A204.1 (cell line): ENCODE data around the gene FOXL3.
"Not testable (repeated sequence)": the region's sequence is repeated elsewhere in the genome, so short reads cannot be mapped to it uniquely, and the experiment has no call there.

Experiments
- FAIRE-seq: peaks from 2 replicates; lab custom pipeline; 2012; peaks lifted over from hg19 to GRCh38; lab: Jason Lieb, UNC

Gene FOXL3

DNA sequence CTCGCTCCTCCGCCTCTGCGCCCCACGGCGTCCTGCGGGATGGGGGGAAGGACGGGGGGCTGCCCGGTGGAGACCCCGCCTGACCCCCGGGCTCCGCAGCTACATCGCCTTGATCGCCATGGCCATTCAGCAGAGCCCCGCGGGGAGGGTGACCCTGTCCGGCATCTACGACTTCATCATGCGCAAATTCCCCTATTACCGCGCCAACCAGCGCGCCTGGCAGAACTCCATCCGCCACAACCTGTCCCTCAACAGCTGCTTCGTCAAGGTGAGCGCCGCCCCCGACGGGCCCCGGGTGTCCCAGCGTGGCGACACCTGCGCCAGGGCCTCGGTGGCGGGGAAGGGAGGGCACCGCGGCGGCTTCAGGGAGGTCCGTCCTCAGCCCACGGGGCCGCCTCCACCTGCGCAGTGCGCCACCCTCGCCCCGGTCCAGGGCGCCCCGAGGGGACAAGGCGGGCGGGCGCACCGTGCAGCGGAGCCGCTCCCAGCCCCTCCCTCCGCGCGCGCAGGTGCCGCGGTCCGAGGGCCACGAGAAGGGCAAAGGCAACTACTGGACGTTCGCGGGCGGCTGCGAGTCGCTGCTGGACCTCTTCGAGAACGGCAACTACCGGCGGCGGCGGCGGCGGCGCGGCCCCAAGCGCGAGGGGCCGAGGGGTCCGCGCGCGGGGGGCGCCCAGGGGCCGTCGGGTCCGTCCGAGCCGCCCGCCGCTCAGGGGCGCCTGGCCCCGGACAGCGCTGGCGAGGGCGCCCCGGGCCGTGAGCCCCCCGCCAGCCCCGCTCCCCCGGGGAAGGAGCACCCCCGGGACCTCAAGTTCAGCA lies 793 bp downstream of the FOXL3 start:
- no peak for FAIRE-seq

DNA sequence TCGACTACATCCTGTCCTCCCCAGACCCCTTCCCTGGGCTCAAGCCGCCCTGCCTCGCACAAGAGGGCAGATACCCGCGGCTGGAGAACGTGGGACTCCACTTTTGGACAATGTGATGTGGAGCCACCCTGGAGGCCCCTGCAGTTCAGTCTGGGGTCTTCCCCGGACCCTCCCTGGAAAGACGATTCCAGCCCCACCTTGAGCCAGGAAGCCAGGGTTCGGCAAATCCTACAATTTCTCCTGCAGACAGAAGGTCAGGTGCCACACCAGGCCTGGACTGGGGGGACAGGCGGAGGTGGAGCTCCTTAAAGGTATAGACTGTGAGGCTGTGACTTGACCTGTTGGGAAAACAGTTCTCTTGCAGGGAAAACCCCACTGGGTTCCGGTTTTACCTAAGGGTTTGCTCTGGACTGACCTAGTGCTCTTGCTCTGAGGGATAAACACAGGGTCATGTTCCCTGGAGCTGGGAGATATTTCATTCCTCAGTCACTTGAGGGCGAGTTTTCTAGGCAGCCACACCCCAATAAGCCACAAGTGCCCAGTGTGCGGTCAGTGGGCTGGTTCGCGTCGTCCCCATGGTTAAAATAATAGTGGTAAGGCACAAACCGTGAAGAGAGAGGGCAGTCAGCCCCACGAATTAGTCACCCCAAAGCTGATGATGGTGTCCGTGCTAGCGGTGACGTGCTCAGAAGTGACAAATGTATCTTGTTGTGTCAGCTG lies 1.6 kb downstream of the FOXL3 start:
- FAIRE-seq: no peak

DNA sequence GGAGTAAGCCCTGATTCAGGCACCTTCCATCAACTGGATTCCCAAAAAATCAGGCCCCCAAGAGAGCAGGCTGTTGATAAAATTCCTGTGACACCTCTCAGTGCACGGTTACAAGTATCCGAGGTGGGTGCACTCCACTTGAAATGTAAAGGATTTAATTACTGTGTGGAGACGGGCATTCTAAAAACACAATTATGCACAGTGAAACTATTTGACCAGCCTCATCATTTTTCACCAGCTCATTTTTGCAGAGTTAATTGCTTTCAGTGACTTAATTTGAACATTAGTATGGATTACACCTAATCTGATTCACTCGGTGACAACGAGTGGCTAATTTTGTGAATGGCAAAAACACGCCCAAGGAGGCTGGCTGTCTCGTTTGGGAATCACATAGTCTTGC lies 2.3 kb downstream of the FOXL3 start:
- no peak for FAIRE-seq

DNA sequence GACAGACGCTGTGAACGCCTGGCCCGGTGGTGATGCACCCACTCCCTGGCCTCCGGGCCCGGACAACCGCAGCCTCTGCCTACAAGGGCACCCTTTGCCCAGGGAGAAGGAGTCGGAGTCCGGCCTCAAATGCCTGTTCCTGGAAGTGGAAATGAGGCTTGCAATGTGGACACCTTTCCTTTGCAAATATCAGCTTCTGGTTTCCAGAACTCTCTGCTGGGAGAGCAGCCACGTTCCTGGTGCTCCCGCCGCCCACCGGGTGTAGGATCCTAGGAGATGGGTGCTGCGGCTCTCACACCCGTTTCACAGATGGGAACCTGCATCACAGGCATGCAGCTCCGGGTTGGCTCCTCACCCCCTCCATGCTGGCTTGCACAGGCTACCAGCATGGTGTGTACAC lies 2.9 kb downstream of the FOXL3 start:
- no peak for FAIRE-seq

DNA sequence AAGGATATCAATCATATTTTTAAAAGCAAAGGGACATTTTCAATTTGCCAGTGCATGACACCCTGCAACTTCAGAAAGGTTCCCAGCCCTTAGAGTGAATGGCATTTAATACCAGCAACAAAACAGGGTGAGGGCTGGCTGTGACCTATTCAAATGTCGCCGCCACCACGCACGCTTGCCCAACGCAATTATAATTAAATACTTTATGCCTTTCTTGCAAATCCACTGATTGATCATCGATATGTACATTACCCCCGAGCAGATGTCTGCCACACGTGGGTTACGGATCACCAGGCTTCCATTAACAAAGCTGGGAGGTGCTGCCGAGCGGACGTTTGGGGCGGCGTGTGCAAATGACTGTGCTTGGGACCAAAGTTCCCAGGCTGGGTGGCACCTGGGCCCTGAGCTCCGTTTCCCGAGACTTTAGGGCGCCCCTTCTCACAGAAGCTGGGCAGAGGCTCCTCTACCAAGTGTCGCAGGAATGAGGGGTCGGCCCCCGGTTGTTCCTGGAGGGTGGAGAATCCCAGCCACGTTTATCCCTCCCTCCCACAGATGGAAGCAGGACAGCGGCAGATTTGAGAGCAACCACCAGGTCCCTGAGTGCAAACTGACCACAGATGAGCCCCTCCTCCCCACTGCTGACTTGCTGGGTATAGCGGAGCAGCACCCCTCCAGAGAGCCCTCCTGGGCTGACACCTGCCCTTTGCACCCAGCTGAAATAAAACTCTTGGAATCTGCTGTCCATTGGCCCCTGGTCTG lies 3.9 kb downstream of the FOXL3 start:
- no peak for FAIRE-seq

DNA sequence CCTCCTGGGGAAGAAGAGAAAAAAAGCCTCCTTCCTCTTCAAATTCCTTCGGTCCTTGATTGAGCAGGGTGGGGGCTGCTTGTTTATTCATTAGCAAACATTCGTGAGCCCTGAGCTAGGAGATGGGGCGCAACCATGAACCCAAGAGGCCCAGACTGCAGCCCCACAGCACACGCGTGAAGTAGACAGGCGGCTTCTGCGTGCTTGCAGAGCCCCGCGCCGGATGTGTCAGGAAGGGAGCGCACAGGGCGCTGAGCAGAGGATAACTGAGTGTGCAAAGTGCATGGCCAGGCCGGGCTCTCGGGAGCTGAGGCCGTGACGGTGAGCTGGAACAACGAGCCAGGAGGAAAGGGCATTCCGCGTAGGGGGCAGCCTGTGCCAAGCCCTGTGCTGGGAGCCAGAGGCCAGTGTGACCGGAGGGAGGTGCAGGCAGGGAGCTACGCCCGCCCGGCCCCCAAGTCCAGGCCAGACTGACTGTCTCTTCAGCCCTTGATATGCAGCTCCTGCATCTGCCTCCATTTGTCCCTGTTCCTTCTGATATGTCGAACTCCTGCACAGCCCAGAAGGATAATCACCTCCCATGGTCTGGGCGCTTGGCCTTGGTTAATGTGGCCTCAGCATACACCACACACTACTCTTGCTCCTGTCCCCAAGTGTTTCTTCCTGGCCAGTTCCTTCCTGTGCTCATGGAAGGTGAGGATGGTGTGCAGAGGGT lies 4.6 kb downstream of the FOXL3 start:
- no peak for FAIRE-seq

DNA sequence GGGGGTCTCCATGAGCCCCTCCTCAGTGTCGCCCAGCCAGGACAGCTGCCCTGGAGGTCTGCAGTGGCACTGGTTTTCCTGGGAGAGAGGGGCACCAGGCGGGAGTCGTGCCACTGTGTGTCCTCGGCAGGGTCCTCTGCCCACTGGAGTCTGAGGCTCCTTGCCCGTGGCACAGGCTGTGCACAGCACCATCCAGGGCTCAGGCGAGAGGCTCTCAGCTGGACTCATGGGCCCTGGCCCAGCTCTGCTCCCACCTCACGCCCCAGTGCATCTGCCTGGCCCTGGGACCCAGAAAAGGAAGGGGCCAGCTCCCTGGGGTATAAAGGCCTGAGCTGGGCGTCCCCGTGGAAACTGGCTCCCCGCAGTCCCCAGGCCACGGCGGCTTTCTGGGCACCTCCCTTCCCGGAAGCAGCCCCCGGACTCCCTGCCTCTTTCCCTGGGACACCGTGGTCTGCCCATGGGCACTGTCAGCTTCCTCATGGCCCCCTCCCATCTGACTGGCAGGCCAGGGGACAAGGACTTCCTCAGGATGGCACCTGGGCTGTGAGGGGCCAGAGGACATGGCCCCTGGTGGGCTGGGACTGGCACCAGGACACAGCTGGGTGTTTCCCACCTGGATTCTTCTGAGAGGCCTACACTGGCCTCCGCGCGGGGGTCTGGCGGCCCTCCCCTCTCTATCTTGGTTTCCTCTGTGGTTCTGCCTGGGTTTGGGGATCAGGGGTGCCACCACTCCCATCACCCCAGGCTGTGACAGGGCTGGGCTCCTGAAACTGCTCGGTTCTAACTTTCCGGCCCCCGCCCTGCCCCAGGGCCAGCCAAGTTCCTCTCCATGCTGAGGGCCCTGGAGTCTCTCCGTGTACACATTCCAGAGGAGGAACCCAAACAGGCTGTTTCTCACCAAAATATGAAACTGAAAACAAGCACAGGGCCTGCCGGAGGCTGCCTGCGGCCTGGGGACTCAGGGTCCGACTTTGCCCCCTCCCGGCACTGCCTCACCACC lies 5.5 kb downstream of the FOXL3 start:
- no peak for FAIRE-seq

DNA sequence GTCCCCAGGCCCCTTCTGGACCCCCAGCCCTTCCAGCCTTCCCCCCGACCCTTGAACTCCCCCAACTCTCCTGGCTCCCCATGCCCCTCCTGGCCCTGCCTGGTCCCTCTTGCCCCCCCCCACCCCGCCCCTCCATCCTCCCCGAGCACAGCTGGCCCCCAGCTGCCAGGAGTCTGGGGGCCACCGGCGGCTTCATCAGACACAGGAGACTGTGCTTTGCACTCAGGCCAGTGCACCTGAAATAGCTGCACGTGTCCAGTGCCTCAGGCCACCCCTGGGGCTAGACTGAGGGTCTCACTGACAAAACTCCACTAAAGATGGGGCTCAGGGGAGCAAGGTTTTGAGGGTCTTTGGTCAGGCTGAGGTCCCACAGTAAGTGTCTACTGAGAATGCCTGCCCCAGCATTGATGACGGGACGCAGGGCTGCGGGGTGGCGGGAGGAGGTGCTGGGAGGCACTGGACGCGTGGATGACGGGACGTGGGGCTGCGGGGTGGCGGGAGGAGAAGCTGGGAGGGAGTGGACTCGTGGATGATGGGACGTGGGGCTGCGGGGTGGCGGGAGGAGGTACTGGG lies 6.5 kb downstream of the FOXL3 start:
- FAIRE-seq: no peak

DNA sequence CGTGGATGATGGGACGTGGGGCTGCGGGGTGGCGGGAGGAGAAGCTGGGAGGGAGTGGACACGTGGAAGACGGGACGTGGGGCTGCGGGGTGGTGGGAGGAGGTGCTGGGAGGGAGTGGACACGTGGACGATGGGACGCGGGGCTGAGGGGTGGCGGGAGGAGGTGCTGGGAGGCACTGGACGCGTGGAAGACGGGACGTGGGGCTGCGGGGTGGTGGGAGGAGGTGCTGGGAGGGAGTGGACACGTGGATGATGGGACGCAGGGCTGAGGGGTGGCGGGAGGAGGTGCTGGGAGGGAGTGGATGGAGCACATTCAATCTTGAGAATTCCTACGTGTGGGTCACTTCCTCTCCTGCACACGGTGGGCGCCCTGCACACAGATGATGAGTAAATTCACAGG lies 7.2 kb downstream of the FOXL3 start:
- FAIRE-seq: not testable (repeated sequence)

DNA sequence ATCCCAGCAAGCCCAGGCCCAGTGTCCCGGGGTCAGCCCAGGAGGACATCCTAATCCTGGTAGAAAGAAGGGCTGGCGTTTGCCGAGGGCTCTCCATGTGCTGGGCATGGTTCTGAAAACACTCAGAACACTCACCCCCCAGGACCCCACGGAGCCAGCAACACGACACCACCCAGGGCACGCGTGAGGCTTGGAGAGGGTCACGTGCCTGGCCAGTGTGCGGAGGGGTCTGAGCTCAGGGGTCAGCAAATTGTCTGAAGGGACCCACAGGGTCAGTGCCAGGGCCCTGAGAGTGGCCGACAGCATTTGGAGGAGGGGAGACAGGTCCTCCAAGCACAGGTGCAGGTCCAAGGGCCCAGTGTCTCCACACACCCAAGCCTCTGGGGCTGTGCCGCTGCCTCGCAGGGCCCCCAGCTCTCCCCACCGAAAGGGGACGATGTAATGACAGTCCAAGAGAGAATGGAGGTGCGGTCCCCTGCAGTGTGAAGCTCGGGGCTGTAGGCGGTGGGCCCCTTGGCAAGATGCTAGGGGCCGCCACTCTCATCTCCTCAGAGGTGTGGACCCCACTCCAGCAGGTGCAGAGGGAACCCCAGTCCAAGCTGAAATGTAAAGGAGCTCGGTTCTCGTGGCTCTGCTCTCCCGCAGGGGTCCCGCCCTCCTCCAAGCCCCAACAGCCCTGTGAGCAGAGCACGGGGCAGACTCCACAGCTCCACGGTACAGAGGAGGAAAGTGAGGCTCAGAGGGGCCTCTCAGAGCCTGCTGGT lies 7.8 kb downstream of the FOXL3 start:
- FAIRE-seq: no peak

DNA sequence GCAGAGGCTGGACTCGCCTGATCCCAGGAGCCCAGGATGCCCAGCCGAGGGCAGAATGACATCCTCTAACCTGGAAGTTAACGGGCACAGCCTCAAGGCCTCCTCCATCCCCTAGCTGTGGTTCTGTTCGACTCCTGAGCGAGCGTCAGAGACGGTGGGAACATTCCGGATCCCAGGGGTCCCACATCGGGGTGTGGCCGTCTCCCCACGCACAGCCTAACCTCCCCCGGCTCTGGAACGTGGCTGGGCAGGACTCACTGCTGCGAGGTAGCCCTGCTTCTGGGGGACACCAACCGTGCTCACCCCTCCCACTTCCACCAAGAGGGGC lies 8.4 kb downstream of the FOXL3 start:
- FAIRE-seq: no peak

DNA sequence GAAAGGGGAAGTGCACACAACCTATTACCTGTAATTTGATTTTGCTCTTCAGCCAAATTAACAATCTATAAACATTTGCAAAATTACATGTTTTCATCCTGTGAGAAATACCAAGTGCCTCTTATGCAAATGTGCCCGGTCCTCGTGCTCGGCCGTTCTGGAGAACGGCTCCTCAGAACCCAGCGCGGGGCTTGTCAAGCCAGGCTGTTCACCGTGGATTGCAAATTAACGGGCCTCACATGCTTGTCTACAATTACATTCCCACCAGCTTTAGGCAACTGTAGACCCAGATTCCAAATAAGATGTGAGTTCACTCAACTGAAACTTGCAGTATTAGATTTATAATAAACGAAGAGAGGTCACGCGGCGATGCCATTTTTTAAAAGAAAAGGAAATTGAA lies 8.8 kb downstream of the FOXL3 start:
- FAIRE-seq: no peak

DNA sequence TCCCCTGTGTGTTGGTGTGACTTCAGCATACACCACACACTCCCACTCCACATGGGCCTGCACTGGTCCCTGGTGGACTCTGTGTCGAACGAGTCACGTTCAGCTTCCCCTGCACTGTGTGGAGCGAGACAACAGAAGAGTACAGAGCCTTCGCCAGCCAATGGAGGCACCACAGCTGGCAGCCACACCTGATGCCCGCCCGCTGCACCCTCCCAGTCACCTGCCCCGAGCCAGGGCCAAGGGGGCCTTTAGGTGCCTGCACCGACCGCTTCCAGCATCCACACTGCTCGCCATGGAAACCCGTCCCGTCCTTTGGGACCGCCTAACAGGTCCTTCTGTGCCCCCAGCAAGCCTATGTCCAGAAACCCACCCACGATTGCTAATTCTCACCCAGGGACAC lies 9.2 kb downstream of the FOXL3 start:
- FAIRE-seq: no peak

DNA sequence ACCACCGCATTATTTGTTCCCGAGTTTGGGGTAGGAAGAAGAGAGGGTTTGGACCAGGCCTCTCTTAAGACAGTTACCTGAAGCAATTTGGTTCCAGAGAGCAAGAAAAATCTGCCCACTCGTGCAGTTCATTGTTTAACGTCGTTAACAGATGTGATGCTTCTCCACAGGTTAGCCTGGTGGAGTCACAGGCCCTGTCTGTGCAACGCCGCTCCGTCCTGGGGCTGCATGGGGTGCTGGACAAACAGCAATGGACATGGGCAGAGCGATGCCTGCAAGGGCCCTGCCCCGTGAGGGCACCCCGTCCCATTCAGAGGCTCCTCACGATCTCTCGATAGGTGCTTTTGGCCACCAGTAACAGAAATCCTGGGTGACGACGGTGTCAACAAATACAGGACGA lies 9.7 kb downstream of the FOXL3 start:
- FAIRE-seq: no peak

DNA sequence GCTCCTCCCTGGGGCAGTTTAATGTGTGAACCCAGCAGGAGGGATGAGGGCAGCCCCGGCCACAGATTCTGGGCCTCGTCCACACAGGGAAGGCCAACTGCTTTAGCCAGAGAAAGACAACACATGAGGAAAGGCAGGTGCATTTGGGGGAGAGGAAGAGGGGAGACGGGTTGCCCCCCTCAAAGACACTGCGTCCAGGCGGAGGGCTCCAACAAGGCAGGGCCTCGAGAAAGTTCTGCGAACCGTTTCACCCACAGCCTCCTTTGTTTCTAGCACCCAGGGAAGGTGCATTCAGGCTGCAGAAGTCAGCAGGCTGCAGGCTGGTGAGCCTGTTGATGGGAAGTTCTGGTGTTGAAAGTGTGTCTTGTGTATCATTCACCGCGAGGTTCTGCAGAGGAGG lies 10.1 kb downstream of the FOXL3 start:
- FAIRE-seq: no peak

DNA sequence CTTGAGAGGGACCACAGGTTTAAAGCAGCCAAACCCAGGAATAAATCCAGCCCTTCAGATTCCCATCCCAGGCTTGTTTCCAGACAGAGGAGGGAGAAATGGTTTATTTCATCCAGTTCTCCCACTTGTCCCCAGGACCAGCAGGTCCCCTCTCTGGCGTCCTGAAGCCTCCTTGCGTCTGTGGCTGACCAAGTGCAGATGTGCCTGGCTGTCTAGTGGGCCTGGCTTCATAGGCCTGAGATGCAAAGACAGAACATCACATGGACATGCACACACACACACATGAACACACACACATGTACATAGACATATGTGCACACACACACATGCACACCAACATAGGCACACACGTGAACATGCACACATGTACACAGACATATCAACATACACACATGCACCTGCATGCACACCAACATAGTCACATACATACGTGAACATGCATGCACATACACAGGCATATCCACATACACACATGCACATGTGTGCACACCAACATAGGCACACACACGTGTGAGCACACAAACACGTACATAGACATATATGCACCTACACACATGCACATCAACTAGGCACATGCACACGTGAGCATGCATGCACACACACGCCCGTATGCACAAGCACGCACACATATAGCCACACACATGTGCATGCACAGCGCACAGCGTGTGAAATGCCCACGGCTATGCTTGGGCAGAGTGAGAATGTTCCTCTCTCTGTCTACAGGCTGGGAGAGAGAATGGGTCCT lies 10.7 kb downstream of the FOXL3 start:
- no peak for FAIRE-seq

DNA sequence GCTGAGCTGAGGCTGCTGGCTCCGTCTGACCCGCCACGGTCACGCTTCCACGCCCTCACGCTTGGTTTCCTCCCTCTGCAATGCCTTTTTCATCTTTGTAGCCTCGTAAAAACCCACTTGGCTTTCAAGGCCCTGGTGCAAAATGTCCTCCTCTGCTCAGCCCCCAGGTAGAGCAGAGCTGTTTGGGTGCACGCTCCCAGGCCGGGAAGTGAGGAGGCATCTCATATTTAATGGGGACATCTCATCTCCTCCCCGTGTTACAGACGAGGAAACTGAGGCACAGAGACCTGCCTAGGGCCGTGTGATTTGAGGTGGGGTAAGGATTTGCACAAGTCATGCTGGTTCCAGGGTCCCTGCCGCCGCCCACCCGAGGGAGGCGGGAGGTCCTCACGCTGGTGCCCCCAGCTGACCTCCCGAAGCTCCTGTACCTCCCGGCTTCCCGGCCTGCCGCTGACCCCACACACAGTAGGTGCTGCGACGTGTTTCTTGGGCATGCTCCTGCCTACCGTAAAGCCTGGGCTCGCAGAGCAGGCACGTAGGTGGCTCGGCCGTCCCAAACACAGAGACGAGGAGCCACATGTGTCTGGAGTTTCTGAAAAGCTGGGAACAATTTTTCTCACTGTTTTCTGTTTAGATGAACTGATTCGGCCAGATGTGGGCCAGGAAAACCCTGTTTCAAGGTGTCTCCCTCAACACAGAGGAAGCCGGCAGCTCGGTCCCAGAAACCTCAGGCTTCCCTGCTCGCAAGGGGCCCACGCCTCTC lies 11.5 kb downstream of the FOXL3 start:
- no peak for FAIRE-seq

DNA sequence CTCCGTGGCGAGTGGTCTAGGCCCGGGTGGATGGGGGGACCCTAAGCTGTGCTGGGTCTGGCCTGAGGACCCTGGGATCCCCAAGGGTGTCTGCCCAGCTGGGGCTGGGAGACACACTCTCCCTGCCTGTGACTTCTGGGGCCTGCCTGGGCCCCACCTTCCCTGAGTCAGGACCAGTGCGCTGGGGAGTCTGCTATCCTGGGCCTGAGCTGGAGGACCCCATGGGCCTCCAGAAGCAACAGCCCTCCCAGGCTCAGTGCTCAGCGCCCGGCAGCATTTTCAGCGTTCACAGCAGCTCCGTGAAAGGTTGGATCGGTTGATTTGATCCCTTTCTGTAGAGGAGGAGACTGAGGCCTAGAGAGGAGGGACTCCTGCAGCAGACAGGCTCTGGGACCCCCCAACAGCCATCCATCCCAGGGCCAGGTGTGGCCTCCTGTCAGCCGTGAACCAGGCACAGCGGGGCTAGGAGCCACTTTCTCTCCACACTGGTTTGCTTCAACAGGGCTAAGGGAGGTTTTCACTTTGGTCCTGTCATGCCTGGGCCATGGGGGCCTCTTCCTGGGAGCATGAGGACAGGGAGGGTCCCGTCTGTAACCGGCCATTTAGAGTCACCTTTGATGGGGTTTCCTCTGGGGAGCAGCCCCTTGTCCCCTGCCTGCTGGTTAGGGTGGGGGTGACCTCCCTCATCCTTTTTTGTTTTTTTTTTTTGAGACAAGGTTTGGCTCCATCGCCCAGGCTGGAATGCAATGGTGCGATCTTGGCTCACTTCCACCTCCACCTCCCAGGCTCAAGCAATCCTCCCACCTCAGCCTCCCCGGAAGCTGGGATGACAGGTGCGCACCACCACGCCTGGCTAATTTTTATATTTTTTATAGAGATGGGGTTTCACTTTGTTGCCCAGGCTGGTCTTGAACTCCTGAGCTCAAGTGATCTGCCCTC lies 12.4 kb downstream of the FOXL3 start:
- FAIRE-seq: no peak
